AG04450 (cell line): ENCODE measurements around the gene ARMH2. TPM values are rescaled to one million over a fixed set of nuclear protein-coding genes. Genes with fewer than 3 reads are reported as not detected.

Experiments used
- CTCF ChIA-PET: fragments of 300-600, 350-600 bp; formaldehyde crosslinking; extraction: SDS; loops from one replicate; lab custom pipeline; 2022; ENCODE audit warnings: antibody characterized with exemption, inconsistent platforms; lab: Charles Lee
- POLR2A ChIA-PET: fragments of 350-600 bp; formaldehyde crosslinking; extraction: SDS; loops from one replicate; lab custom pipeline; 2021; ENCODE audit warnings: antibody characterized with exemption, inconsistent platforms; lab: Yijun Ruan, JAX
- DNase-seq: peaks from one replicate; pipeline ENCODE4 v3.0.0-alpha.2; 2011; ENCODE audit warnings: low read depth, low spot score
- H3K27ac ChIP-seq: one replicate; pipeline ENCODE4 v1.5.1; 2012; ENCODE audit warnings: low read depth, low read length, control low read depth
- H3K27me3 ChIP-seq: one replicate; pipeline ENCODE4 v1.6.0; 2012; ENCODE audit warnings: low read length; ENCODE audit not compliant: control insufficient read depth, insufficient read depth
- H3K4me3 ChIP-seq: 2 replicates; pipeline ENCODE4 v1.5.1; 2011; ENCODE audit warnings: mild to moderate bottlenecking, low read depth, low read length, control low read depth
- H3K9me3 ChIP-seq: 2 replicates; pipeline ENCODE4 v1.5.1; 2012; ENCODE audit warnings: low read length; ENCODE audit not compliant: control insufficient read depth, insufficient read depth
- CTCF ChIP-seq: IDR thresholded peaks from 2 replicates; pipeline ENCODE4 v1.5.1; 2011; ENCODE audit warnings: low read depth, low read length, control low read depth, inconsistent platforms
- polyA plus RNA-seq: library from polyadenylated mRNA; depleted of rRNA; stranded (reverse); fragments of >200 nt; gene quantifications from 2 replicates; pipeline ENCODE4 v1.2.3, GENCODE V29; 2011

The ARMH2 gene
- polyA plus RNA-seq, 1 experiment: not detected

GRCh38 chr6:24833711-24834386 lies 35.1 kb upstream of the ARMH2 start:
- ChIA-PET POLR2A (interaction anchor here (0.5 kb wide), 1 partner anchor 135 kb away, joined by 5 read pairs; no protein-coding TSS in a partner anchor), CTCF (interaction anchor here (4.0 kb wide), 1 partner anchor 237 kb away, joined by 15 read pairs; no protein-coding TSS in a partner anchor)
- no peaks in the 10 kb centered on the region for H3K27me3 ChIP-seq
- H3K9me3 ChIP-seq: no peaks in the 10 kb centered on the region
- DNase-seq: no peak
- H3K4me3 ChIP-seq: no peak overlapping the region
- TF ChIP-seq CTCF: no peak
- H3K27ac ChIP-seq: no peak overlapping the region

- no peak overlapping the region for H3K27ac ChIP-seq
- H3K9me3 ChIP-seq: no peaks in the 10 kb centered on the region
- TF ChIP-seq CTCF: no peak
- H3K4me3 ChIP-seq: no peak overlapping the region
- no peak for DNase-seq
- ChIA-PET POLR2A (interaction anchor here (0.6 kb wide), 1 partner anchor 306 kb away, joined by 3 read pairs; no protein-coding TSS in a partner anchor), CTCF (interaction anchor here (0.6 to 4.0 kb wide), 6 partner anchors 23 to 252 kb away, joined by 3 to 15 read pairs (median 4); no protein-coding TSS in a partner anchor)
- H3K27me3 ChIP-seq: no peaks in the 10 kb centered on the region
Observed at GRCh38 chr6:24832794-24833193, 34.1 kb upstream of the ARMH2 start.

GRCh38 chr6:24831771-24832716 lies 33.3 kb upstream of the ARMH2 start:
- Histone ChIP-seq H3K4me3 (no peak overlapping the region), H3K27ac (no peak overlapping the region), H3K9me3 (no peaks in the 10 kb centered on the region), H3K27me3 (no peaks in the 10 kb centered on the region)
- no peak for TF ChIP-seq CTCF
- CTCF ChIA-PET: interaction anchor here (0.6 to 4.0 kb wide), 6 partner anchors 24 to 251 kb away, joined by 3 to 15 read pairs (median 4); no protein-coding TSS in a partner anchor
- POLR2A ChIA-PET: interaction anchor here (0.6 to 0.8 kb wide), 2 partner anchors 35 to 306 kb away, joined by 3 read pairs; no protein-coding TSS in a partner anchor
- DNase-seq: no peak

GRCh38 chr6:24829657-24830056 lies 30.9 kb upstream of the ARMH2 start:
- ChIA-PET CTCF (interaction anchor here (0.5 to 1.4 kb wide), 2 partner anchors 223 to 241 kb away, joined by 3 read pairs; no protein-coding TSS in a partner anchor), POLR2A (no interaction called here)
- TF ChIP-seq CTCF: no peak; the same call in 1 of the 2 replicates
- DNase-seq: no peak
- Histone ChIP-seq H3K27me3 (no peaks in the 10 kb centered on the region), H3K9me3 (no peaks in the 10 kb centered on the region), H3K27ac (no peak overlapping the region), H3K4me3 (no peak overlapping the region)
